Adipocyte (in vitro differentiated cells): ENCODE data around the gene ZNF486.
A peak's percentile ranks its signal among the peaks of the same experiment; 100 is the strongest.
"Not testable (repeated sequence)": the region's sequence is repeated elsewhere in the genome, so short reads cannot be mapped to it uniquely, and the experiment has no call there.

Source experiments
- DNase-seq: peaks from one replicate; pipeline ENCODE4 v3.0.0-alpha.2; 2015; ENCODE audit warnings: low read depth
- H3K27me3 ChIP-seq: replicated peaks from 2 replicates; pipeline ENCODE4 v1.7.0; 2013; ENCODE audit warnings: mild to moderate bottlenecking, low read length, moderate library complexity; ENCODE audit not compliant: control insufficient read depth, insufficient read depth
- H3K36me3 ChIP-seq: 2 replicates; pipeline ENCODE4 v1.7.0; 2013; ENCODE audit warnings: low read length, mild to moderate bottlenecking, moderate library complexity; ENCODE audit not compliant: control insufficient read depth, insufficient read depth, severe bottlenecking
- H3K4me1 ChIP-seq: 2 replicates; pipeline ENCODE4 v1.7.0; 2013; ENCODE audit warnings: mild to moderate bottlenecking, low read length, moderate library complexity; ENCODE audit not compliant: control insufficient read depth, insufficient read depth
- H3K4me3 ChIP-seq: 2 replicates; pipeline ENCODE4 v1.7.0; 2013; ENCODE audit warnings: mild to moderate bottlenecking, low read length, moderate library complexity
- H3K9ac ChIP-seq: 2 replicates; pipeline ENCODE4 v1.7.0; 2013; ENCODE audit warnings: mild to moderate bottlenecking, low read length, moderate library complexity
- H3K9me3 ChIP-seq: 2 replicates; pipeline ENCODE4 v1.7.0; 2013; ENCODE audit warnings: mild to moderate bottlenecking, low read length, moderate library complexity; ENCODE audit not compliant: control insufficient read depth

ZNF486 gene

GRCh38 chr19:20165971-20166592, 932 bp upstream of the ZNF486 start:
- no peak overlapping the region for H3K4me3 ChIP-seq
- no peaks in the 10 kb centered on the region for H3K9me3 ChIP-seq
- H3K27me3 ChIP-seq = no peaks in the 10 kb centered on the region
- H3K36me3 ChIP-seq = peaks cover 7% of the 10 kb centered on the region
- H3K9ac ChIP-seq = no peak overlapping the region
- no peaks in the 10 kb centered on the region for H3K4me1 ChIP-seq
- no peak for DNase-seq

GRCh38 chr19:20167651-20168122, 673 bp downstream of the ZNF486 start:
- peaks cover 18% of the 10 kb centered on the region for H3K36me3 ChIP-seq
- DNase-seq = peak; percentile 54
- peak overlapping the region; percentile 94 for H3K4me3 ChIP-seq
- H3K9me3 ChIP-seq = no peaks in the 10 kb centered on the region
- no peaks in the 10 kb centered on the region for H3K4me1 ChIP-seq
- H3K9ac ChIP-seq = peak overlapping the region; percentile 86
- H3K27me3 ChIP-seq = no peaks in the 10 kb centered on the region

GRCh38 chr19:20171285-20171684, 4.3 kb downstream of the ZNF486 start:
- no peaks in the 10 kb centered on the region for H3K9me3 ChIP-seq
- H3K27me3 ChIP-seq = no peaks in the 10 kb centered on the region
- no peak overlapping the region for H3K9ac ChIP-seq
- H3K4me1 ChIP-seq = no peaks in the 10 kb centered on the region
- peaks cover 22% of the 10 kb centered on the region for H3K36me3 ChIP-seq
- H3K4me3 ChIP-seq = no peak overlapping the region
- DNase-seq = no peak

- not testable (repeated sequence) for H3K4me1 ChIP-seq, H3K9me3 ChIP-seq
- peaks cover 24% of the 10 kb centered on the region for H3K36me3 ChIP-seq
These were observed 8.8 kb downstream of the ZNF486 start for GRCh38 chr19:20175848-20176247.

GRCh38 chr19:20179956-20180355, 12.9 kb downstream of the ZNF486 start:
- H3K4me3 ChIP-seq, H3K9ac ChIP-seq, H3K4me1 ChIP-seq, H3K27me3 ChIP-seq, H3K36me3 ChIP-seq: not testable (repeated sequence)
- H3K9me3 ChIP-seq = peaks cover 12% of the 10 kb centered on the region
- peak; percentile 6 for DNase-seq

More at GRCh38 chr19:20175848-20176247, 8.8 kb downstream of the ZNF486 start:
- not testable (repeated sequence) for H3K4me3 ChIP-seq, H3K9ac ChIP-seq, H3K27me3 ChIP-seq, DNase-seq

- no peaks in the 10 kb centered on the region for H3K4me1 ChIP-seq
- no peak for DNase-seq
- no peak overlapping the region for H3K4me3 ChIP-seq
- H3K9ac ChIP-seq = no peak overlapping the region
- H3K36me3 ChIP-seq = peaks cover 7% of the 10 kb centered on the region
- peaks cover 13% of the 10 kb centered on the region for H3K9me3 ChIP-seq
- H3K27me3 ChIP-seq = no peaks in the 10 kb centered on the region
These were observed 15.3 kb downstream of the ZNF486 start for GRCh38 chr19:20182222-20182785.

GRCh38 chr19:20186174-20186573, 19.2 kb downstream of the ZNF486 start:
- Histone ChIP-seq H3K9ac (no peak overlapping the region), H3K36me3 (peaks cover 32% of the 10 kb centered on the region), H3K27me3 (no peaks in the 10 kb centered on the region), H3K4me1 (no peaks in the 10 kb centered on the region), H3K9me3 (peaks cover 38% of the 10 kb centered on the region), H3K4me3 (no peak overlapping the region)
- DNase-seq = no peak

- Histone ChIP-seq H3K36me3 (peaks cover 49% of the 10 kb centered on the region), H3K4me1 (no peaks in the 10 kb centered on the region), H3K9me3 (peaks cover 85% of the 10 kb centered on the region), H3K9ac (no peak overlapping the region), H3K27me3 (no peaks in the 10 kb centered on the region), H3K4me3 (peak overlapping the region; percentile 47)
- no peak for DNase-seq
These were observed 30.7 kb downstream of the ZNF486 start for GRCh38 chr19:20197747-20198146.

- Histone ChIP-seq H3K36me3 (no peaks in the 10 kb centered on the region), H3K9me3 (peaks cover 13% of the 10 kb centered on the region), H3K9ac (no peak overlapping the region), H3K4me1 (no peaks in the 10 kb centered on the region), H3K27me3 (no peaks in the 10 kb centered on the region), H3K4me3 (no peak overlapping the region)
- DNase-seq = no peak
These were observed 42.0 kb downstream of the ZNF486 start for GRCh38 chr19:20209051-20209450.

- H3K36me3 ChIP-seq = not testable (repeated sequence)
These were observed 47.4 kb downstream of the ZNF486 start for GRCh38 chr19:20214366-20214765.

GRCh38 chr19:20221605-20222004, 54.6 kb downstream of the ZNF486 start:
- not testable (repeated sequence) for DNase-seq, H3K27me3 ChIP-seq, H3K9me3 ChIP-seq, H3K36me3 ChIP-seq, H3K4me3 ChIP-seq, H3K4me1 ChIP-seq, H3K9ac ChIP-seq

More at GRCh38 chr19:20214366-20214765, 47.4 kb downstream of the ZNF486 start:
- not testable (repeated sequence) for H3K4me1 ChIP-seq, H3K4me3 ChIP-seq, DNase-seq, H3K27me3 ChIP-seq, H3K9ac ChIP-seq, H3K9me3 ChIP-seq

- Histone ChIP-seq H3K36me3 (no peaks in the 10 kb centered on the region), H3K4me1 (no peaks in the 10 kb centered on the region), H3K27me3 (no peaks in the 10 kb centered on the region), H3K9me3 (no peaks in the 10 kb centered on the region), H3K4me3 (no peak overlapping the region), H3K9ac (no peak overlapping the region)
- DNase-seq = no peak
These were observed 66.1 kb downstream of the ZNF486 start for GRCh38 chr19:20233105-20233504.
